Mesodermal cell (in vitro differentiated cells): Measurements from ENCODE around the gene HADH.
A peak's percentile ranks its signal among the peaks of the same experiment; 100 is the strongest.

ENCODE experiments used
- H3K27ac ChIP-seq: 2 replicates; pipeline ENCODE4 v1.7.0; 2013; ENCODE audit warnings: mild to moderate bottlenecking, low read depth, low read length, moderate library complexity; ENCODE audit not compliant: severe bottlenecking
- H3K36me3 ChIP-seq: 2 replicates; pipeline ENCODE4 v1.7.1; 2013; ENCODE audit warnings: mild to moderate bottlenecking, low read length, moderate library complexity; ENCODE audit not compliant: control insufficient read depth, insufficient read depth
- H3K4me1 ChIP-seq: one replicate; pipeline ENCODE4 v1.7.1; 2013; ENCODE audit warnings: mild to moderate bottlenecking, low read length; ENCODE audit not compliant: insufficient read depth, control insufficient read depth, poor library complexity, severe bottlenecking
- H3K4me3 ChIP-seq: 2 replicates; pipeline ENCODE4 v1.7.0; 2013; ENCODE audit warnings: low read length, control low read depth, mild to moderate bottlenecking; ENCODE audit not compliant: insufficient read depth, poor library complexity, severe bottlenecking; ENCODE audit errors: extremely low read depth
- H3K9me3 ChIP-seq: 2 replicates; pipeline ENCODE4 v1.7.1; 2013; ENCODE audit warnings: mild to moderate bottlenecking, low read length, moderate library complexity; ENCODE audit not compliant: control insufficient read depth
- WGBS, 2 experiments: methylation state at CpG; one replicate each; pipeline ENCODE4 v1.1.5; 2013; ENCODE audit warnings: missing lambda C conversion rate in 2 of 2; ENCODE audit not compliant: insufficient coverage in 2 of 2; 5-methylcytosine and 5-hydroxymethylcytosine counted together

Gene HADH

GRCh38 chr4:108058685-108059440, 69.2 kb downstream of the HADH start:
- Histone ChIP-seq H3K4me3 (no peak overlapping the region), H3K9me3 (no peaks in the 10 kb centered on the region), H3K27ac (peak overlapping the region; percentile 89), H3K36me3 (peaks cover 60% of the 10 kb centered on the region), H3K4me1 (peaks cover 20% of the 10 kb centered on the region)
- WGBS, 2 experiments, result 87 to 90% methylated on average over 4 to 9 of the region's 11 CpGs

- H3K4me3 ChIP-seq, result no peak overlapping the region
- WGBS, 2 experiments, result 86 to 92% methylated on average over 4 of the region's 5 CpGs
- H3K27ac ChIP-seq, result peak overlapping the region; percentile 89
- peaks cover 20% of the 10 kb centered on the region for H3K4me1 ChIP-seq
- H3K9me3 ChIP-seq, result no peaks in the 10 kb centered on the region
- peaks cover 59% of the 10 kb centered on the region for H3K36me3 ChIP-seq
Measured at GRCh38 chr4:108060164-108060563, 70.5 kb downstream of the HADH start.

GRCh38 chr4:108060686-108061321, 71.1 kb downstream of the HADH start:
- Histone ChIP-seq H3K36me3 (peaks cover 60% of the 10 kb centered on the region), H3K4me3 (no peak overlapping the region), H3K9me3 (no peaks in the 10 kb centered on the region), H3K4me1 (peaks cover 20% of the 10 kb centered on the region), H3K27ac (peak overlapping the region; percentile 6)
- WGBS, 2 experiments, result 76 to 82% methylated on average over 2 to 4 of the region's 5 CpGs

GRCh38 chr4:108068442-108068841, 78.8 kb downstream of the HADH start:
- Histone ChIP-seq H3K4me3 (no peak overlapping the region), H3K27ac (no peak overlapping the region), H3K36me3 (peaks cover 76% of the 10 kb centered on the region), H3K9me3 (no peaks in the 10 kb centered on the region), H3K4me1 (no peaks in the 10 kb centered on the region)

GRCh38 chr4:108070775-108071174, 81.1 kb downstream of the HADH start:
- H3K4me3 ChIP-seq, result no peak overlapping the region
- WGBS, 2 experiments, result 89 to 100% methylated on average over 1 of the region's 1 CpG

GRCh38 chr4:108072300-108072699, 82.6 kb downstream of the HADH start:
- H3K4me1 ChIP-seq, result no peaks in the 10 kb centered on the region
- no peak overlapping the region for H3K4me3 ChIP-seq
- H3K9me3 ChIP-seq, result no peaks in the 10 kb centered on the region
- no peak overlapping the region for H3K27ac ChIP-seq
- 80 to 90% methylated on average over 1 to 2 of the region's 4 CpGs for WGBS, 2 experiments
- H3K36me3 ChIP-seq, result peaks cover 76% of the 10 kb centered on the region

More at GRCh38 chr4:108070775-108071174, 81.1 kb downstream of the HADH start:
- Histone ChIP-seq H3K4me1 (no peaks in the 10 kb centered on the region), H3K36me3 (peaks cover 75% of the 10 kb centered on the region), H3K27ac (no peak overlapping the region), H3K9me3 (no peaks in the 10 kb centered on the region)

GRCh38 chr4:108078024-108078733, 88.5 kb downstream of the HADH start:
- Histone ChIP-seq H3K4me1 (no peaks in the 10 kb centered on the region), H3K9me3 (no peaks in the 10 kb centered on the region), H3K36me3 (peaks cover 84% of the 10 kb centered on the region), H3K27ac (no peak overlapping the region), H3K4me3 (no peak overlapping the region)
- WGBS, 2 experiments, result 40 to 90% methylated on average over 2 of the region's 5 CpGs

GRCh38 chr4:108080747-108081146, 91.1 kb downstream of the HADH start:
- no peaks in the 10 kb centered on the region for H3K9me3 ChIP-seq
- peaks cover 86% of the 10 kb centered on the region for H3K36me3 ChIP-seq
- no peak overlapping the region for H3K27ac ChIP-seq
- no peaks in the 10 kb centered on the region for H3K4me1 ChIP-seq
- WGBS, 2 experiments, result 98% methylated on average over 10 of the region's 10 CpGs
- H3K4me3 ChIP-seq, result no peak overlapping the region

- H3K9me3 ChIP-seq, result no peaks in the 10 kb centered on the region
- WGBS, 2 experiments, result 99 to 100% methylated on average over 8 to 10 of the region's 16 CpGs
- no peaks in the 10 kb centered on the region for H3K4me1 ChIP-seq
- H3K36me3 ChIP-seq, result peaks cover 86% of the 10 kb centered on the region
- H3K4me3 ChIP-seq, result no peak overlapping the region
- H3K27ac ChIP-seq, result no peak overlapping the region
Measured at GRCh38 chr4:108081256-108081655, 91.6 kb downstream of the HADH start.
